ENCODE data around the gene RABL6.

RABL6 gene

GRCh38 chr9:136852664-136853595 is 45.2 kb downstream of the RABL6 start (continued):
- TF ChIP-seq SALL2 (tag by site-specific recombination; IDR thresholded peaks at IDR 0.05; ENCODE audit: borderline replicate concordance) (no peak), ZBTB7A (tag by site-specific recombination; IDR thresholded peaks at IDR 0.05; ENCODE audit: low read depth) (0 out of 2 replicates have a peak, but pooled peaks have one; percentile 26), ZNF600 (tag by site-specific recombination; IDR thresholded peaks at IDR 0.05) (peak; percentile 53)

- peaks cover 0 to 34% of the 10 kb centered on the region in 2 experiments; a peak in 1 of 3 replicates for H3K36me3 ChIP-seq (ENCODE audit: control insufficient read depth in 2 of 2, insufficient read depth in 1 of 2, low read length in 2 of 2)
- no peak for TF ChIP-seq ZBTB8A (tag by site-specific recombination; IDR thresholded peaks at IDR 0.05)
- TF ChIP-seq, protein P1, sequence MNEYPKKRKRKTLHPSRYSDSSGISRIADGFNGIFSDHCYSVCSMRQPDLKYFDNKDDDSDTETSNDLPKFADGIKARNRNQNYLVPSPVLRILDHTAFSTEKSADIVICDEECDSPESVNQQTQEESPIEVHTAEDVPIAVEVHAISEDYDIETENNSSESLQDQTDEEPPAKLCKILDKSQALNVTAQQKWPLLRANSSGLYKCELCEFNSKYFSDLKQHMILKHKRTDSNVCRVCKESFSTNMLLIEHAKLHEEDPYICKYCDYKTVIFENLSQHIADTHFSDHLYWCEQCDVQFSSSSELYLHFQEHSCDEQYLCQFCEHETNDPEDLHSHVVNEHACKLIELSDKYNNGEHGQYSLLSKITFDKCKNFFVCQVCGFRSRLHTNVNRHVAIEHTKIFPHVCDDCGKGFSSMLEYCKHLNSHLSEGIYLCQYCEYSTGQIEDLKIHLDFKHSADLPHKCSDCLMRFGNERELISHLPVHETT (tag by site-specific recombination; IDR thresholded peaks at IDR 0.05), result no peak
- TF ChIP-seq, protein P2, sequence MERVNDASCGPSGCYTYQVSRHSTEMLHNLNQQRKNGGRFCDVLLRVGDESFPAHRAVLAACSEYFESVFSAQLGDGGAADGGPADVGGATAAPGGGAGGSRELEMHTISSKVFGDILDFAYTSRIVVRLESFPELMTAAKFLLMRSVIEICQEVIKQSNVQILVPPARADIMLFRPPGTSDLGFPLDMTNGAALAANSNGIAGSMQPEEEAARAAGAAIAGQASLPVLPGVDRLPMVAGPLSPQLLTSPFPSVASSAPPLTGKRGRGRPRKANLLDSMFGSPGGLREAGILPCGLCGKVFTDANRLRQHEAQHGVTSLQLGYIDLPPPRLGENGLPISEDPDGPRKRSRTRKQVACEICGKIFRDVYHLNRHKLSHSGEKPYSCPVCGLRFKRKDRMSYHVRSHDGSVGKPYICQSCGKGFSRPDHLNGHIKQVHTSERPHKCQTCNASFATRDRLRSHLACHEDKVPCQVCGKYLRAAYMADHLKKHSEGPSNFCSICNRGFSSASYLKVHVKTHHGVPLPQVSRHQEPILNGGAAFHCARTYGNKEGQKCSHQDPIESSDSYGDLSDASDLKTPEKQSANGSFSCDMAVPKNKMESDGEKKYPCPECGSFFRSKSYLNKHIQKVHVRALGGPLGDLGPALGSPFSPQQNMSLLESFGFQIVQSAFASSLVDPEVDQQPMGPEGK (tag by site-specific recombination; IDR thresholded peaks at IDR 0.05), result no peak
- TF ChIP-seq ZNF133 (tag by site-specific recombination; IDR thresholded peaks at IDR 0.05), result no peak
- no peak overlapping the region for H3K27ac ChIP-seq (ENCODE audit: extremely low read depth, low read depth, low read length)
- CTCF ChIA-PET, result interaction anchor here (1.0 kb wide), 1 partner anchor 11 kb away, joined by 3 read pairs; the partner anchor contains the start of gene AJM1
- 0 out of 2 replicates have a peak, but pooled peaks cover 4% of the 10 kb centered on the region for H3K4me1 ChIP-seq (ENCODE audit: control insufficient read depth, insufficient read depth, low read length)
- H3K4me3 ChIP-seq (ENCODE audit: low read depth, low read length), result no peak overlapping the region
- H3K9me3 ChIP-seq (ENCODE audit: control insufficient read depth, insufficient read depth, low read depth, low read length), result no peaks in the 10 kb centered on the region
- POLR2A ChIA-PET, result no interaction called here
Measured at GRCh38 chr9:136853596-136854112, 45.9 kb downstream of the RABL6 start.

DNA sequence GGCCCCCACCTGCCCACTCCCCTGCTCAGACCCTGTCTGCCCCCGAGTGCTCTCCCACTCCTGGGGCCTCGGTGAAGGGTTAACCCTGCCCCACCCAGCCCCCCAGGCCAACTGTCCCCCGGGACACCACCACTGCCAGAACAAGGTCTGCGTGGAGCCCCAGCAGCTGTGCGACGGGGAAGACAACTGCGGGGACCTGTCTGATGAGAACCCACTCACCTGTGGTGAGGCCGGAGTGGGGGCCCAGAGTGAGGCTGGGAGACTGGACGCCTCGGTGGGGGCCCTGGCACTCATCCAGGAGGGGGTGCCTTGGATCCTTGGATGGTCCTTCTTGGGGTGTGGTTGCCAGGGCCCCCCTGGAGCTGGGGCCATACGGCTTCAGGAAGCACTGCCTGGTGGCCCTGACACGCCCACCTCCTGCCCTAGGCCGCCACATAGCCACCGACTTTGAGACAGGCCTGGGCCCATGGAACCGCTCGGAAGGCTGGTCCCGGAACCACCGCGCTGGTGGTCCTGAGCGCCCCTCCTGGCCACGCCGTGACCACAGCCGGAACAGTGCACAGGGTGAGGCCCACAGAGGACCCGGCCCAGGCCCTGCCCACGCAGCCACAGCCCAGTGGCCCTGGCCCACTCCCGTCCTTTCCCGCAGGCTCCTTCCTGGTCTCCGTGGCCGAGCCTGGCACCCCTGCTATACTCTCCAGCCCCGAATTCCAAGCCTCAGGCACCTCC is 46.5 kb downstream of the RABL6 start:
- ChIA-PET POLR2A (interaction anchor here (1.3 kb wide), 1 partner anchor 12 kb away, joined by 5 read pairs; the partner anchor contains the start of gene EDF1), CTCF (interaction anchor here (1.0 kb wide), 1 partner anchor 12 kb away, joined by 3 read pairs; the partner anchor contains the start of gene AJM1)
- no peak overlapping the region for H3K4me3 ChIP-seq (ENCODE audit: low read depth, low read length)
- peaks cover 0 to 41% of the 10 kb centered on the region in 2 experiments; a peak in 1 of 3 replicates for H3K36me3 ChIP-seq (ENCODE audit: control insufficient read depth in 2 of 2, insufficient read depth in 1 of 2, low read length in 2 of 2)
- TF ChIP-seq MEIS1 (CRISPR knock-in tag; IDR thresholded peaks at IDR 0.05; ENCODE audit: borderline replicate concordance) (peak; percentile 28; the same call in 1 of the 2 replicates), ZFHX2 (tag by site-specific recombination; conservative IDR thresholded peaks at IDR 0.05) (peak; percentile 47), ZSCAN16 (tag by site-specific recombination; IDR thresholded peaks at IDR 0.05) (no peak), ZNF785 (tag by site-specific recombination; IDR thresholded peaks at IDR 0.05) (no peak), KLF9 (tag by site-specific recombination; IDR thresholded peaks at IDR 0.05; ENCODE audit: low read depth) (peak; percentile 83), GLIS2 (tag by site-specific recombination; IDR thresholded peaks at IDR 0.05) (peak; percentile 40; the same call in 1 of the 2 replicates), SP2 (tag by site-specific recombination; IDR thresholded peaks at IDR 0.05) (0 out of 2 replicates have a peak, but pooled peaks have one; percentile 18), ZIC2 (tag by site-specific recombination; IDR thresholded peaks at IDR 0.05) (no peak), ZNF2 (tag by site-specific recombination; IDR thresholded peaks at IDR 0.05) (no peak), GLIS1 (tag by site-specific recombination; IDR thresholded peaks at IDR 0.05) (peak; percentile 46), TCF7L2 (IDR thresholded peaks at IDR 0.05; ENCODE audit: borderline replicate concordance, low read depth, low read length) (no peak), KLF16 (tag by site-specific recombination; IDR thresholded peaks at IDR 0.05) (no peak), ZNF335 (tag by site-specific recombination; conservative IDR thresholded peaks at IDR 0.05) (no peak), KLF10 (tag by site-specific recombination; IDR thresholded peaks at IDR 0.05) (peak; percentile 56), ZNF571 (tag by site-specific recombination; IDR thresholded peaks at IDR 0.05) (no peak), KLF8 (tag by site-specific recombination; IDR thresholded peaks at IDR 0.05) (peak; percentile 70; the same call in 1 of the 2 replicates), BCL11A (tag by site-specific recombination; IDR thresholded peaks at IDR 0.05; ENCODE audit: low read depth) (0 out of 2 replicates have a peak, but pooled peaks have one; percentile 7)
- TF ChIP-seq, protein P2 (tag by site-specific recombination; IDR thresholded peaks at IDR 0.05), result peak; percentile 70
- 0 out of 2 replicates have a peak, but pooled peaks cover 4% of the 10 kb centered on the region for H3K4me1 ChIP-seq (ENCODE audit: control insufficient read depth, insufficient read depth, low read length)
- H3K27ac ChIP-seq (ENCODE audit: extremely low read depth, low read depth, low read length), result no peak overlapping the region
- H3K9me3 ChIP-seq (ENCODE audit: control insufficient read depth, insufficient read depth, low read depth, low read length), result no peaks in the 10 kb centered on the region
